Measurements from ENCODE around the gene TMEM132E.

Gene TMEM132E

GRCh38 chr17:34672176-34672785, 92.9 kb downstream of the TMEM132E start:
- Histone ChIP-seq H3K27ac (ENCODE audit: extremely low read depth, low read depth, low read length) (no peak overlapping the region), H3K9me3 (ENCODE audit: control insufficient read depth, insufficient read depth, low read depth, low read length) (no peaks in the 10 kb centered on the region), H3K4me3 (ENCODE audit: low read depth, low read length) (no peak overlapping the region), H3K36me3 (ENCODE audit: control insufficient read depth in 2 of 2, insufficient read depth in 1 of 2, low read length in 2 of 2) (no peaks in the 10 kb centered on the region), H3K4me1 (ENCODE audit: control insufficient read depth, insufficient read depth, low read length) (no peaks in the 10 kb centered on the region)
- ChIA-PET CTCF (no interaction called here), POLR2A (no interaction called here)
- no peak for TF ChIP-seq TSHZ1 (tag by site-specific recombination; IDR thresholded peaks at IDR 0.05; ENCODE audit: borderline replicate concordance)
- no peak for TF ChIP-seq INSM2 (tag by site-specific recombination; IDR thresholded peaks at IDR 0.05)
- no peak for TF ChIP-seq ZNF830 (tag by site-specific recombination; IDR thresholded peaks at IDR 0.05; ENCODE audit: low read depth)
- no peak for TF ChIP-seq KLF10 (tag by site-specific recombination; IDR thresholded peaks at IDR 0.05)
- no peak for TF ChIP-seq ZFHX2 (tag by site-specific recombination; conservative IDR thresholded peaks at IDR 0.05)
- no peak for TF ChIP-seq SALL2 (tag by site-specific recombination; IDR thresholded peaks at IDR 0.05; ENCODE audit: borderline replicate concordance)
- TF ChIP-seq SP2 (tag by site-specific recombination; IDR thresholded peaks at IDR 0.05): no peak
- no peak for TF ChIP-seq ZNF530 (tag by site-specific recombination; IDR thresholded peaks at IDR 0.05; ENCODE audit: low read depth)
- TF ChIP-seq TRIM28 (IDR thresholded peaks at IDR 0.05; ENCODE audit: borderline replicate concordance, low read length): no peak

GRCh38 chr17:34673516-34673915, 94.1 kb downstream of the TMEM132E start:
- ChIA-PET CTCF (interaction anchor here (0.5 kb wide), 1 partner anchor 1132 kb away, joined by 3 read pairs; no protein-coding TSS in a partner anchor), POLR2A (no interaction called here)
- no peak overlapping the region for H3K27ac ChIP-seq (ENCODE audit: extremely low read depth, low read depth, low read length)
- no peaks in the 10 kb centered on the region for H3K4me1 ChIP-seq (ENCODE audit: control insufficient read depth, insufficient read depth, low read length)
- no peak for TF ChIP-seq ZNF48 (tag by site-specific recombination; IDR thresholded peaks at IDR 0.05)
- TF ChIP-seq ZNF155 (tag by site-specific recombination; IDR thresholded peaks at IDR 0.05): no peak
- TF ChIP-seq ZNF664 (tag by site-specific recombination; IDR thresholded peaks at IDR 0.05): no peak
- no peak for TF ChIP-seq ZNF521 (tag by site-specific recombination; IDR thresholded peaks at IDR 0.05)
- TF ChIP-seq ZNF623 (tag by site-specific recombination; IDR thresholded peaks at IDR 0.05): no peak
- no peak for TF ChIP-seq IKZF3 (tag by site-specific recombination; IDR thresholded peaks at IDR 0.05)
- TF ChIP-seq KLF7 (tag by site-specific recombination; IDR thresholded peaks at IDR 0.05; ENCODE audit: borderline replicate concordance): no peak
- TF ChIP-seq ZNF335 (tag by site-specific recombination; conservative IDR thresholded peaks at IDR 0.05): no peak
- no peak for TF ChIP-seq ZNF830 (tag by site-specific recombination; IDR thresholded peaks at IDR 0.05; ENCODE audit: low read depth)
- TF ChIP-seq ZNF473 (tag by site-specific recombination; IDR thresholded peaks at IDR 0.05): no peak
- no peak for TF ChIP-seq ZNF837 (tag by site-specific recombination; IDR thresholded peaks at IDR 0.05)
- no peak for TF ChIP-seq TSHZ1 (tag by site-specific recombination; IDR thresholded peaks at IDR 0.05; ENCODE audit: borderline replicate concordance)
- no peaks in the 10 kb centered on the region for H3K9me3 ChIP-seq (ENCODE audit: control insufficient read depth, insufficient read depth, low read depth, low read length)
- no peak overlapping the region for H3K4me3 ChIP-seq (ENCODE audit: low read depth, low read length)
- H3K36me3 ChIP-seq (ENCODE audit: control insufficient read depth in 2 of 2, insufficient read depth in 1 of 2, low read length in 2 of 2): no peaks in the 10 kb centered on the region

Measured in HEK293 (cell line).